ENCODE data around the gene MTHFR.

The MTHFR gene

GRCh38 chr1:11805422-11806306, at the start of gene MTHFR, which contains the start of gene CLCN6:
Gene MTHFR (minus strand): TSS chr1:11805964. CDS start chr1:11803116, 2,848 bp downstream.
Gene CLCN6 (plus strand): TSS chr1:11806191. CDS start chr1:11806263, 72 bp downstream.
- DNase-seq = peak; percentile 97

GRCh38 chr1:11855430-11855829, 49.7 kb upstream of the MTHFR start:
- no peak for DNase-seq

- no peak for DNase-seq
These were observed 48.8 kb upstream of the MTHFR start for GRCh38 chr1:11854519-11854918.

- no peak for DNase-seq
These were observed 45.4 kb upstream of the MTHFR start for GRCh38 chr1:11851180-11851579.

GRCh38 chr1:11850156-11850555, 44.4 kb upstream of the MTHFR start:
- no peak for DNase-seq

- DNase-seq = no peak
These were observed 42.6 kb upstream of the MTHFR start for GRCh38 chr1:11848373-11848700.

GRCh38 chr1:11847667-11848372, 42.1 kb upstream of the MTHFR start, which contains the start of gene NPPA:
Gene NPPA (minus strand): TSS chr1:11847783. CDS start chr1:11847684, 99 bp downstream.
- no peak for DNase-seq

- no peak for DNase-seq
These were observed 40.0 kb upstream of the MTHFR start for GRCh38 chr1:11845641-11846335.

- no peak for DNase-seq
These were observed 36.6 kb upstream of the MTHFR start for GRCh38 chr1:11842154-11843041.

DNA sequence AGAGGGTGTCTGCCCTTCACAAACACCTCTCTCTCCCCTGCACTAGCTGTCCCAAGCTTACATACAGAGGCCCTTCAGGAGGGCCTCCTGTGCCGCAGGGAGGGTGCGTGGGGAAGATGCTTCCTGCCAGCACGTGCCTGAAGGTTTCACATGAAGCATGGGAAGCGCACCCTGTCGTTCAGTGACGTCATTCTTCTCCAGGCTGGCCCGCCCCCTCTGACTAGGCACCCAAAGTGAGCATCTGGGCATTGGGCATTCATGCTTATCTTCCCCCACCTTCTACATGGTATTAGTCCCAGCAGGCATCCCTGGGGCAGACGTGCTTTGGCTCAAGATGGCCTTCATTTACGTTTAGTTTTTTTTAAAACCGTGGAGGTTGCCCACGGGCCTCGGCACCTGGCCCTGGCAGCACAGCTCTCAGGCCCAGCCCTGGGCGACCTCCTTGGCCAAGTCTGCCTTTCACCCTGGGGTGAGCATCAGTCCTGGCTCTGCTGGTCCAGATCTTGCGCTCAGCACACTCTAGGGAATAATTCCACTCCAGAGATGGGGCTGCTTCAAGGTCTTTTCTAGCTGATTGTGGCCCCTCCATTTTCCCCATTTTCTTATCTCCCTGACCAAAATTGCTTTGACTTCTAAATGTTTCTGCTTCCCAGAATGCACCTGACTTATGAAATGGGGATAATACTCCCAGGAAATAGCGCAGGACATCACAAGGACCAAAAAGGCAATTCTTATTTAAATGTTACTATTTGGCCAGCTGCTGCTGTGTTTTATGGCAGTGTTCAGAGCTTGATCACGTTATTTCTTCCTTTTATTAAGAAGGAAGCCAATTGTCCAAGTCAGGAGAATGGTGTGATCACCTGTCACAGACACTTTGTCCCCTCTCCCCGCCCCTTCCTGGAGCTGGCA, 35.7 kb upstream of the MTHFR start:
- DNase-seq = no peak

GRCh38 chr1:11839727-11840705, 34.3 kb upstream of the MTHFR start:
- no peak for DNase-seq

DNA sequence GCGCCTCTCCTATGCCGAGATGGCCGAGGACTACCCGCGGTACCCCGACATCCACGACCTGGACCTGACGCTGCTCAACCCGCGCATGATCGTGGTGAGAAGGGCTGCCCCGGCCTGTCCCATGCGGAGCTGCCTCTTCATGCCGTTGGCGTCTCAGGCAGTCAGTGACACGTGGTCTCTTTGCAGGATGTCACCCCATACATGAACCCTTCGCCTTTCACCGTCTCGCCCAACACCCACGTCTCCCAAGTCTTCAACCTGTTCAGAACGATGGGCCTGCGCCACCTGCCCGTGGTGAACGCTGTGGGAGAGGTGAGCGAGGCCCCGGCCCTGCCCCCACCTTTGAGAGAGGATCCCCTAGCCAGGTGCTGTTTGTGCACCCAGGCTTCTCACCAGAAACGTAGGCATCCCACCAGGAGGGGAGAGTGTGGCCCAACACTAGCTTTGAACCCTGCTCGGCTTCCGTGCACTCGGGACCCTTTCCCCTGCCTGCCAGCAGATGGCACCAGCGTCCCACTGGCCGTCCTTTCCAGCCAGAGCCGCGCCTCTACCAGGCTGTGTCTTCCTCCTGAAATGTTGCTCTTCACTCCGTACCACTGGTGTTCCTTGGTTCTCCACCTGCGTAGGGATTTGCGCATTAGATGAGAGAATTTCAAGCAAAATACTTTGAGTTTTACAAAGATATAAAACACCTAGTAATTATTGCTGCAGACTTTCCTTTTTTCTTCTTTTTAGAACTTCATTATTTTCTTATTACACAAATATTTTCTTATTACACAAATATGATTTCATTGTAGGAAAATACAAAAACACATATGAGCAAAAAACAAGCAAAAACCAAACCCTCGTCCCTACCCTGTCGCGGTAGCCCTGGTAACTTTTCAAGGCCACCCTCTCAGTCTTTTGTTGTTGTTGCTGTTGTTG, 32.8 kb upstream of the MTHFR start:
- peak; percentile 61 for DNase-seq

- DNase-seq = no peak
These were observed 32.1 kb upstream of the MTHFR start for GRCh38 chr1:11837767-11838348.

DNA sequence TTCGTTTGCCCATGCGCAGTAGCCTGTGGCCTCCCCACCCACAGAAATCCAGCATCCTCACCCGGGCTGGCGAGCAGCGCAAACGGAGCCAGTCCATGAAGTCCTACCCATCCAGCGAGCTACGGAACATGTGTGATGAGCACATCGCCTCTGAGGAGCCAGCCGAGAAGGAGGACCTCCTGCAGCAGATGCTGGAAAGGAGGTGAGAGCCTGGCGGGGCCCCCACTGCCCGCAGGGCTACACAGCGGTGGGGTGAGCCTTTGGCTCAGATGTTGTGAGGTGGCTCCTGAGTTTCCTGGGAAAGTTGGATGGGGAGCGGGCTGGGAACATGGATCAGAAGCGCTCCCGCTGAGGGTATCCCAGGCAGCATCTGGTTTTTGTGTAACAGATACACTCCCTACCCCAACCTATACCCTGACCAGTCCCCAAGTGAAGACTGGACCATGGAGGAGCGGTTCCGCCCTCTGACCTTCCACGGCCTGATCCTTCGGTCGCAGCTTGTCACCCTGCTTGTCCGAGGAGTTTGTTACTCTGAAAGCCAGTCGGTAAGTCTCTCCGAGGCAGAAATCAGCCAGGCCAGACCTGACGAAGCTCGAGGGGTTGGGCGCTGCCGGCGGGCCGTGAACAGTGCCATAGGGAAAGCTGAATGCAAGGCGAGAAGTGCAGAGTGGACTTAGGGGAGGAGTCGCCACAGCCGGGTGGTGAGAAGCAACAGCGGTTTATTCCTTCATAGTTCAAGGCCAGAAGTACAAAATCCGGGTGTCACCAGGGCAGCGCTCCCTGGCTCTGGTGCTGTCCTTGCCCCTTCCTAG, 31.4 kb upstream of the MTHFR start:
- no peak for DNase-seq

DNA sequence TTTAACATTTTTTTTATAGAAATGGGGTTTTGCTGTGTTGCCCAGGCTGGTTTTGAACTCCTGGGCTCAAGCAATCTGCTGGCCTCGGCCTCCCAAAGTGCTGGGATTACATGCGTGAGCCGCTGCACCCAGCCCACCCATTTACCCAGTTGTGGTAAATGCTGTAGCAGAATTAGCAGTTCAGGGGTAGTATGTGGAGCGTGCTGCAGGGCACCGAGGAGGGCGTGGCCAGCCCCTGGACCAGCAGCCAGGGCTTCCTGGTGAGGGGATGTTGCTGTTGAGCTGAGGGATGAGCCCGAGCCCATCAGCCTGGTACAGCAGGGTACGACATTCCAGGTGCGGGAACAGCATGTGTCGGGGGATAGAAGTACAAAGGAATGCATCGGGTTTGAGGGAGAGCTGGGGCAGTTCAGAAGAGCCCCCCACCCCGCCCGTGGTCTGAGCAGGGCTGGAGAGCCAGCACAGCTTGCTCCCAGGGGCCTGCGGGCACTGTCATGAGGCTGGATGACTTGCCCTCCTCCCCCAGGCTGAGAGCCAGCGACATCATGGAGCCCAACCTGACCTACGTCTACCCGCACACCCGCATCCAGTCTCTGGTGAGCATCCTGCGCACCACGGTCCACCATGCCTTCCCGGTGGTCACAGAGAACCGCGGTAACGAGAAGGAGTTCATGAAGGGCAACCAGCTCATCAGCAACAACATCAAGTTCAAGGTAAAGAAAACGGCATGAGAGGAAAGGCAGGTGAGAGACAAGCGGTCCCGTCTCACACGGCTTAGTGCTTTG, 29.9 kb upstream of the MTHFR start:
- DNase-seq = no peak

DNA sequence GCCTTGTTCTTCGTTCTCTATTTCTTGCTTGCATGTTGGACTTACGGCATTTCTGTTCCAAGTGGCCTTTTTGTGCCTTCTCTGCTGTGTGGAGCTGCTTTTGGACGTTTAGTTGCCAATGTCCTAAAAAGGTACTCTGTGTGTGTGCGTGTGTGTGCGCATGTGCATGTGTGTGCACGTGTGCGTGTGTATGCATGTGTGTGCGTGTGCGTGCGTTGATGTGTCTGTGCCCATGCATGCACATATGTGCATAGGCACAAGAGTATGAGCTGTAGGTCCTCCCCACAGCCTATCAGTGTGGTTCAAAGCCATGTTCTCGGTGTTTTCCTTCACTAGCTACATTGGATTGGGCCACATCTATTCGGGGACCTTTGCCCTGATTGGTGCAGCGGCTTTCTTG, 28.1 kb upstream of the MTHFR start:
- no peak for DNase-seq

DNA sequence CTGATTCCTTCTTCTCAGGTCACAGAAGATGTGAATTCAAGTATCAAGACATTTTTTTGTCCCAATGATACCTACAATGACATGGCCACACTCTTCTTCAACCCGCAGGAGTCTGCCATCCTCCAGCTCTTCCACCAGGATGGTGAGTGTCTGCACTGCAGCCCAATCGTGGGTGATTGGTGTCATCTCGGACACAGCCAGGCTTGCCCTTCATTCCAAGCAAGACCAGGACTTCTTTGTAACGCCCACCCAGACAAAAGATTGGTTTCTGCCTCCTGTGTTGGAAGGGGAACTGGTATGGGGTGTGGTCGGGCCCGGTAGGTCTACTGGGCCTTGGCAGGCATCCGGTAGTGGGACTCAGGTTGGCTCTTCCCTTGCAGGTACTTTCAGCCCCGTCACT, 27.7 kb upstream of the MTHFR start:
- DNase-seq = no peak
